ENCODE data around the gene TLDC2. TPM values are rescaled to one million over a fixed set of nuclear protein-coding genes. Genes with fewer than 3 reads are reported as not detected.
A peak's percentile ranks its signal among the peaks of the same experiment; 100 is the strongest.

TLDC2 gene
- total RNA-seq, 1 experiment from 2014 or later = 1.1 TPM

DNA sequence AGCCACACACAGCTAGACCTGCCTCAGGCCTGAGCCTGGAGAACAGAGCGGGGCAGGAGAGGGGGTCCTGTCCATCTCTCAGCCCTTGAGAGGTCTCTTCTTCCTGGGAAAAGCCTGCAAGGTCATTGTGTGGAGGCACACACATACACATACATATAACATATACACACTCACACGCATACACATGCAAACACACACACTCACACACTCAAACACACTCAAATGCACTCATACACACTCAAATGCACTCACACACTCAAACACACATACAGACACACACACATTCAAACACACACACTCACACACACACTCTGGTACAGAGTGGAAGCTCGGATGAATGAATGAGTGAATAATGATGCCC, 515 bp downstream of the TLDC2 start:
- DNase-seq = no peak
- TF ChIP-seq, protein P1, sequence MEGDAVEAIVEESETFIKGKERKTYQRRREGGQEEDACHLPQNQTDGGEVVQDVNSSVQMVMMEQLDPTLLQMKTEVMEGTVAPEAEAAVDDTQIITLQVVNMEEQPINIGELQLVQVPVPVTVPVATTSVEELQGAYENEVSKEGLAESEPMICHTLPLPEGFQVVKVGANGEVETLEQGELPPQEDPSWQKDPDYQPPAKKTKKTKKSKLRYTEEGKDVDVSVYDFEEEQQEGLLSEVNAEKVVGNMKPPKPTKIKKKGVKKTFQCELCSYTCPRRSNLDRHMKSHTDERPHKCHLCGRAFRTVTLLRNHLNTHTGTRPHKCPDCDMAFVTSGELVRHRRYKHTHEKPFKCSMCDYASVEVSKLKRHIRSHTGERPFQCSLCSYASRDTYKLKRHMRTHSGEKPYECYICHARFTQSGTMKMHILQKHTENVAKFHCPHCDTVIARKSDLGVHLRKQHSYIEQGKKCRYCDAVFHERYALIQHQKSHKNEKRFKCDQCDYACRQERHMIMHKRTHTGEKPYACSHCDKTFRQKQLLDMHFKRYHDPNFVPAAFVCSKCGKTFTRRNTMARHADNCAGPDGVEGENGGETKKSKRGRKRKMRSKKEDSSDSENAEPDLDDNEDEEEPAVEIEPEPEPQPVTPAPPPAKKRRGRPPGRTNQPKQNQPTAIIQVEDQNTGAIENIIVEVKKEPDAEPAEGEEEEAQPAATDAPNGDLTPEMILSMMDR (IDR thresholded peaks at IDR 0.05; ENCODE audit: unreplicated experiment) = no peak
- Mint-ChIP-seq H3K27me3 (ENCODE audit: unreplicated experiment) (no peaks in the 10 kb centered on the region), H3K36me3 (ENCODE audit: insufficient read depth, unreplicated experiment) (peaks cover 3% of the 10 kb centered on the region), H3K27ac (ENCODE audit: unreplicated experiment) (no peak overlapping the region), H3K9me3 (ENCODE audit: low read depth, unreplicated experiment) (no peaks in the 10 kb centered on the region), H3K4me3 (ENCODE audit: low read depth, unreplicated experiment) (no peak overlapping the region), H3K4me1 (ENCODE audit: low read depth, unreplicated experiment) (peaks cover 23% of the 10 kb centered on the region)
- intact Hi-C loops (cut with micrococcal nuclease; ENCODE audit: unreplicated experiment) = no loop called here
- CTCF ChIA-PET = interaction anchor here (1.0 to 1.4 kb wide), 2 partner anchors 13 to 68 kb away, joined by 4 read pairs; a partner anchor contains a TSS
- TSS peak; percentile 23 for BruUV-seq (replicated peaks)

DNA sequence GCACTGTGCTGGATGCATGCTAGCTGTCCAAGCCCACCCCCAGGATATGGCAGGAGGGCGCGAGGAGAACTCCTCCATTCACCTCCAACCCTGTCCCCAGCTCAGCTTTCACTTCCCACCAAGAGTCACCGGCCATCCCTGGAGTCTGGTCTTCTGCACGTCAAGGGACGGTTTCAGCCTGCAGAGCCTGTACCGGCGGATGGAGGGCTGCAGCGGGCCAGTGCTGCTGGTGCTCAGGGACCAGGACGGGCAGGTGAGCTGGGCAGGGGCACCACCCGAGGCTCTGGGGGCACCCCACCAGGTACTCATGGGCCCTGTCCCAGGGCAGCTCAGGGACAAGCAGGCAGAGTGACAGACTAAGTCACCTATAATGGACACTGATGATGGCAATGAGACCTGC, 3.0 kb downstream of the TLDC2 start:
- H3K27ac Mint-ChIP-seq (ENCODE audit: unreplicated experiment) = no peak overlapping the region
- peaks cover 46% of the 10 kb centered on the region for H3K4me1 Mint-ChIP-seq (ENCODE audit: low read depth, unreplicated experiment)
- H3K27me3 Mint-ChIP-seq (ENCODE audit: unreplicated experiment) = no peaks in the 10 kb centered on the region
- peaks cover 11% of the 10 kb centered on the region for H3K36me3 Mint-ChIP-seq (ENCODE audit: insufficient read depth, unreplicated experiment)
- CTCF ChIA-PET = interaction anchor here (0.6 to 1.1 kb wide), 3 partner anchors 10 to 115 kb away, joined by 3 read pairs; no protein-coding TSS in a partner anchor
- H3K9me3 Mint-ChIP-seq (ENCODE audit: low read depth, unreplicated experiment) = no peaks in the 10 kb centered on the region
- no peak overlapping the region for H3K4me3 Mint-ChIP-seq (ENCODE audit: low read depth, unreplicated experiment)
- TF ChIP-seq, protein P1 (IDR thresholded peaks at IDR 0.05; ENCODE audit: unreplicated experiment) = no peak
- intact Hi-C loops (cut with micrococcal nuclease; ENCODE audit: unreplicated experiment) = no loop called here
- BruUV-seq (replicated peaks) = no TSS peak
- no peak for DNase-seq

DNA sequence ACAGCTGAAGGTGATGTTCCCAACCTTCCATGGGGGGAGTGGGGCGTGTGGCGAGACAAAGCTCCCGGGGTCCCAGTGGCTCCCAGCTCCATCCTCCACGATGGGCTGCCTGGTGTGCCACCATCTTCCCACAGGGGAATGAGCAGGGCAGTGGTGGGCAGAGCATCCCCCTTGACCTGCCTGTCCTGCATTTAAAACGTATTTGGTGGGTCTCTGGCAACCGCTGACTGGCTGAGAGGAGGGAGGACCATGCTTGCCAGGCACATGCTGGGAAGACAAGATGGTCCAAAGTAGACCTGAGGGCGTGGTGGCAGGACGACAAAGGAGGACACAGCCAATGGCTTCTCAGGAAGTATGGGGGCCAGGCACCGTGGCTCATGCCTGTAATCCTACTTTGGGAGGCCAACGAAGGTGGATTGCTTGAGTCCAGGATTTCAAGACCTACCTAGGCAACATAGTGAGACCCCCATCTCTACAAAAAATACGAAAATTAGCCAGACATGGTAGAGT, 4.9 kb downstream of the TLDC2 start:
- H3K4me1 Mint-ChIP-seq (ENCODE audit: low read depth, unreplicated experiment) = peaks cover 55% of the 10 kb centered on the region
- no peaks in the 10 kb centered on the region for H3K9me3 Mint-ChIP-seq (ENCODE audit: low read depth, unreplicated experiment)
- no peak for DNase-seq
- peak overlapping the region; percentile 83 for H3K27ac Mint-ChIP-seq (ENCODE audit: unreplicated experiment)
- intact Hi-C loops (cut with micrococcal nuclease; ENCODE audit: unreplicated experiment) = loop anchor here (10.0 kb wide), 2 partner anchors 46 to 106 kb away; partner anchors contain the start of gene DSN1
- H3K36me3 Mint-ChIP-seq (ENCODE audit: insufficient read depth, unreplicated experiment) = peaks cover 17% of the 10 kb centered on the region
- CTCF ChIA-PET = no interaction called here
- H3K27me3 Mint-ChIP-seq (ENCODE audit: unreplicated experiment) = no peaks in the 10 kb centered on the region
- BruUV-seq (replicated peaks) = no TSS peak
- TF ChIP-seq, protein P1 (IDR thresholded peaks at IDR 0.05; ENCODE audit: unreplicated experiment) = no peak
- H3K4me3 Mint-ChIP-seq (ENCODE audit: low read depth, unreplicated experiment) = no peak overlapping the region

DNA sequence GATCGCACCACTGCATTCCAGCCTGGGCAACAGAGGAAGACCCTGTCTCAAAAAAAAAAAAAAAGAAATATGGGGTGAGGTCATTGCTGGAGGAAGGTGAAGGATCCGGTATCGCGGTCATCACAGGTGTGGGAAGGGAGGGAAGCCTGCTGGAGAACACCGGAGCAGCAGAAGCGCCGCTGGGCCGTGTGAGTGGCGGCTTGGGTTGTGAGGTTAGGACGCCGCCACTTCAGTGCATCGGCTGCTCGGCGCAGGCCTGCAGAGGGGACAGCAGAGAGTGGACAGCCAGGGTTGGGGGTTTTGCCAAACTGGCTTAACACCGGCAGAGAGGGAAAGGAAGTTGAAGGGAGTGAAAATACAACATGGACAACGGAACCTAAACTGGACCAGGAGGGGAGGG, 5.4 kb downstream of the TLDC2 start:
- intact Hi-C loops (cut with micrococcal nuclease; ENCODE audit: unreplicated experiment) = loop anchor here (10.0 kb wide), 2 partner anchors 47 to 107 kb away; partner anchors contain the start of gene DSN1

More for the DNA sequence above, 5.4 kb downstream of the TLDC2 start:
- DNase-seq = no peak
- Mint-ChIP-seq H3K36me3 (ENCODE audit: insufficient read depth, unreplicated experiment) (peaks cover 17% of the 10 kb centered on the region), H3K9me3 (ENCODE audit: low read depth, unreplicated experiment) (no peaks in the 10 kb centered on the region), H3K27me3 (ENCODE audit: unreplicated experiment) (no peaks in the 10 kb centered on the region), H3K27ac (ENCODE audit: unreplicated experiment) (peak overlapping the region; percentile 83), H3K4me3 (ENCODE audit: low read depth, unreplicated experiment) (no peak overlapping the region), H3K4me1 (ENCODE audit: low read depth, unreplicated experiment) (peaks cover 55% of the 10 kb centered on the region)
- CTCF ChIA-PET = interaction anchor here (0.6 to 2.1 kb wide), 19 partner anchors 8 to 345 kb away, joined by 3 to 18 read pairs (median 4); partner anchors contain the start of genes DSN1 and RAB5IF
- TF ChIP-seq, protein P1 (IDR thresholded peaks at IDR 0.05; ENCODE audit: unreplicated experiment) = no peak
- BruUV-seq (replicated peaks) = no TSS peak

All from Calu3 (cell line).